Right cardiac atrium (tissue), 5 donors: ENCODE results near the gene LAMB4. TPM values are rescaled to one million over a fixed set of nuclear protein-coding genes. Genes with fewer than 3 reads are reported as not detected.

Experiments used
- ATAC-seq, 2 donors: fragments of 200-7000 bp; cut with Tn5 transposase; one replicate each; pipeline versions ENCODE4 v1.8.0 to v1.9.1; 2020; ENCODE audit warnings: moderate library complexity in 2 of 2, mild to moderate bottlenecking in 1 of 2
- DNase-seq, 3 donors: peaks; one replicate each; pipeline ENCODE4 v3.0.0-alpha.2; 2020
- H3K27ac ChIP-seq: one replicate; pipeline ENCODE4 v1.5.1; 2013; ENCODE audit warnings: mild to moderate bottlenecking, low read length, control low read depth, moderate library complexity
- H3K27me3 ChIP-seq: one replicate; pipeline ENCODE4 v1.6.1; 2013; ENCODE audit not compliant: control insufficient read depth, insufficient read depth
- H3K4me1 ChIP-seq: one replicate; pipeline ENCODE4 v1.6.1; 2013; ENCODE audit warnings: low read length; ENCODE audit not compliant: control insufficient read depth, insufficient read depth
- H3K4me3 ChIP-seq: one replicate; pipeline ENCODE4 v1.5.1; 2013; ENCODE audit warnings: low read length, control low read depth
- H3K9me3 ChIP-seq: one replicate; pipeline ENCODE4 v1.6.1; 2013; ENCODE audit warnings: low read length; ENCODE audit not compliant: control insufficient read depth
- WGBS: extraction: QIAGEN DNeasy Blood & Tissue Kit; methylation state at CpG from one replicate; pipeline ENCODE4 v1.1.7; 2013; 5-methylcytosine and 5-hydroxymethylcytosine counted together
- intact Hi-C, 4 donors: fragments of 100-400 bp; cut with DNase I; formaldehyde crosslinking; loops; one replicate each; pipeline versions ENCODE4 v1.11.0 to v1.14.0; 2022 to 2023
- polyA plus RNA-seq: library from polyadenylated mRNA; stranded (reverse); fragments of 200-250 nt; gene quantifications from one replicate; pipeline ENCODE4 v1.2.3, GENCODE V29; 2013
- total RNA-seq, 4 donors: library from RNA; stranded (reverse); fragmentation: NEBNext Ultra II Directional; extraction: Animal tissue kit (Norgen Biotek cat#: 25700); gene quantifications; one replicate each; pipeline ENCODE4 v1.2.1, GENCODE V29; 2021
- donor health status: healthy with polysubstance abuse.
- donor health status: DM: no; HTN: yes; CAD: no.
- donor health status: DM: no; HTN: no; CAD: no.
- donor health status: DM: no; HTN: yes; CAD: no; lungs with severe emphysema.
- donor health status: DM: yes; HTN: yes; CAD: no.

LAMB4 gene
- total and polyA plus RNA-seq, 5 donors = 0.17 to 0.20 TPM; not detected in 3

GRCh38 chr7:108093341-108093740 is 36.8 kb downstream of the LAMB4 start:
- Histone ChIP-seq H3K9me3 (no peaks in the 10 kb centered on the region), H3K4me1 (peaks cover 5% of the 10 kb centered on the region), H3K27me3 (peaks cover 3% of the 10 kb centered on the region), H3K4me3 (no peak overlapping the region), H3K27ac (no peak overlapping the region)
- DNase-seq (no peak), ATAC-seq (no peak)
- intact Hi-C loops = no loop called here
- WGBS = 56% methylated on average over 4 of the region's 4 CpGs

- H3K27ac ChIP-seq = no peak overlapping the region
- intact Hi-C loops = no loop called here
- no peak overlapping the region for H3K4me3 ChIP-seq
- ATAC-seq (no peak), DNase-seq (no peak)
- peaks cover 5% of the 10 kb centered on the region for H3K4me1 ChIP-seq
- peaks cover 3% of the 10 kb centered on the region for H3K27me3 ChIP-seq
- no peaks in the 10 kb centered on the region for H3K9me3 ChIP-seq
- WGBS = 93% methylated on average over 7 of the region's 7 CpGs
Observed at GRCh38 chr7:108091461-108091831, 38.7 kb downstream of the LAMB4 start.

GRCh38 chr7:108090791-108091460 is 39.2 kb downstream of the LAMB4 start:
- H3K4me1 ChIP-seq = peaks cover 5% of the 10 kb centered on the region
- H3K9me3 ChIP-seq = no peaks in the 10 kb centered on the region
- DNase-seq (no peak), ATAC-seq (no peak)
- H3K4me3 ChIP-seq = no peak overlapping the region
- no peak overlapping the region for H3K27ac ChIP-seq
- intact Hi-C loops = no loop called here
- H3K27me3 ChIP-seq = peaks cover 3% of the 10 kb centered on the region
- WGBS = 77% methylated on average over 7 of the region's 7 CpGs

GRCh38 chr7:108089381-108089780 is 40.8 kb downstream of the LAMB4 start:
- WGBS = 100% methylated on average over 1 of the region's 1 CpG
- ATAC-seq (no peak), DNase-seq (no peak)
- no peaks in the 10 kb centered on the region for H3K9me3 ChIP-seq
- H3K4me1 ChIP-seq = peaks cover 5% of the 10 kb centered on the region
- intact Hi-C loops = no loop called here
- no peak overlapping the region for H3K4me3 ChIP-seq
- H3K27me3 ChIP-seq = peaks cover 3% of the 10 kb centered on the region
- no peak overlapping the region for H3K27ac ChIP-seq

GRCh38 chr7:108088729-108089128 is 41.4 kb downstream of the LAMB4 start:
- intact Hi-C loops = no loop called here
- no peaks in the 10 kb centered on the region for H3K4me1 ChIP-seq
- DNase-seq = no peak

GRCh38 chr7:108087778-108088177 is 42.4 kb downstream of the LAMB4 start:
- ATAC-seq = no peak
- peaks cover 3% of the 10 kb centered on the region for H3K27me3 ChIP-seq
- no peak overlapping the region for H3K27ac ChIP-seq
- no peak overlapping the region for H3K4me3 ChIP-seq
- intact Hi-C loops = no loop called here
- H3K9me3 ChIP-seq = no peaks in the 10 kb centered on the region
- 94% methylated on average over 1 of the region's 1 CpG for WGBS
- H3K4me1 ChIP-seq = no peaks in the 10 kb centered on the region
- no peak for DNase-seq

More at GRCh38 chr7:108088729-108089128, 41.4 kb downstream of the LAMB4 start:
- Histone ChIP-seq H3K9me3 (no peaks in the 10 kb centered on the region), H3K27ac (no peak overlapping the region), H3K4me3 (no peak overlapping the region), H3K27me3 (peaks cover 3% of the 10 kb centered on the region)
- ATAC-seq = no peak

- DNase-seq = no peak
- H3K9me3 ChIP-seq = no peaks in the 10 kb centered on the region
- ATAC-seq = no peak
- H3K27me3 ChIP-seq = peaks cover 3% of the 10 kb centered on the region
- no peak overlapping the region for H3K27ac ChIP-seq
- H3K4me3 ChIP-seq = no peak overlapping the region
- H3K4me1 ChIP-seq = no peaks in the 10 kb centered on the region
- intact Hi-C loops = no loop called here
- 83% methylated on average over 2 of the region's 2 CpGs for WGBS
Observed at GRCh38 chr7:108086962-108087361, 43.2 kb downstream of the LAMB4 start.

- ATAC-seq (no peak), DNase-seq (no peak)
- peaks cover 3% of the 10 kb centered on the region for H3K27me3 ChIP-seq
- H3K27ac ChIP-seq = no peak overlapping the region
- H3K4me3 ChIP-seq = no peak overlapping the region
- no peaks in the 10 kb centered on the region for H3K4me1 ChIP-seq
- 79% methylated on average over 2 of the region's 2 CpGs for WGBS
- peaks cover 1% of the 10 kb centered on the region for H3K9me3 ChIP-seq
- intact Hi-C loops = no loop called here
Observed at GRCh38 chr7:108086546-108086945, 43.6 kb downstream of the LAMB4 start.

- DNase-seq (no peak), ATAC-seq (no peak)
- intact Hi-C loops = no loop called here
- WGBS = 79% methylated on average over 1 of the region's 1 CpG
- no peak overlapping the region for H3K4me3 ChIP-seq
- H3K27me3 ChIP-seq = no peaks in the 10 kb centered on the region
- no peaks in the 10 kb centered on the region for H3K4me1 ChIP-seq
- H3K9me3 ChIP-seq = peaks cover 2% of the 10 kb centered on the region
- H3K27ac ChIP-seq = no peak overlapping the region
Observed at GRCh38 chr7:108083980-108084379, 46.2 kb downstream of the LAMB4 start.

- 57% methylated on average over 9 of the region's 9 CpGs for WGBS
- H3K9me3 ChIP-seq = peaks cover 2% of the 10 kb centered on the region
- intact Hi-C loops = no loop called here
- DNase-seq (no peak), ATAC-seq (no peak)
- peaks cover 5% of the 10 kb centered on the region for H3K4me1 ChIP-seq
- no peak overlapping the region for H3K27ac ChIP-seq
- no peak overlapping the region for H3K4me3 ChIP-seq
- H3K27me3 ChIP-seq = no peaks in the 10 kb centered on the region
Observed at GRCh38 chr7:108079648-108080591, 50.2 kb downstream of the LAMB4 start.

GRCh38 chr7:108079276-108079647 is 50.9 kb downstream of the LAMB4 start:
- intact Hi-C loops = no loop called here
- Histone ChIP-seq H3K4me1 (peaks cover 5% of the 10 kb centered on the region), H3K27ac (no peak overlapping the region), H3K9me3 (peaks cover 2% of the 10 kb centered on the region), H3K27me3 (no peaks in the 10 kb centered on the region), H3K4me3 (no peak overlapping the region)
- 93% methylated on average over 1 of the region's 1 CpG for WGBS
- no peak for DNase-seq
- ATAC-seq = no peak
